Prostate gland (tissue), 2 donors: Measurements from ENCODE around the gene SPTLC1.

Experiments used
- POLR2A ChIP-seq: fragments of 450-650 bp; IDR thresholded peaks from one replicate; pipeline ENCODE4 v1.6.1; 2016; ENCODE audit warnings: antibody characterized with exemption, mild to moderate bottlenecking
- TF ChIP-seq, protein P1 (sequence below), 4 experiments: fragments of 200-600 bp in 2 of 4; fragments of 450-650 bp in 2 of 4; sonication (generic) in 2 of 4; IDR thresholded peaks; 1 replicate in 3 of 4; 2 replicates in 1 of 4; pipeline ENCODE4 v1.5.1; 2016 to 2019; ENCODE audit warnings: antibody characterized with exemption in 4 of 4, mild to moderate bottlenecking in 2 of 4, moderate library complexity in 2 of 4

DNA sequence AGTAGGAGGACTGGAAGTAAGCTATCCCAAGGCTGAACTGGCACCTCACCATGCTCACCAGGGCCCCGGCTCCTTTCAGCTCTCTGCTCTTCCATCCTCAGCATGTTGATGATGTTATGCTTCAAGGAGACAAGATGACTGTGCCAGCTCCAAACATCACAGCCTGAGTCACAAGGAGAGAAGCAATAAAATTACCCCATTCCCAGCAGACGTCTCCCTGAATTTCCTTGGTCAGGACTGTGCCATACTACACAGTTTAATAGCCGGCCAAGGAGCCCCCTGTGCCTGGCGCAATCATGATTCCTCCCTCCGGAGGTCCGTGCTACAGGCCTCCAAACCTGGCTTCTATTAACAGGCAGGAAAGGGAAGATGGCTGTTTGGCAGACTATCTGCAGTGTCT lies 114.0 kb downstream of the SPTLC1 start:
- TF ChIP-seq, protein P1, sequence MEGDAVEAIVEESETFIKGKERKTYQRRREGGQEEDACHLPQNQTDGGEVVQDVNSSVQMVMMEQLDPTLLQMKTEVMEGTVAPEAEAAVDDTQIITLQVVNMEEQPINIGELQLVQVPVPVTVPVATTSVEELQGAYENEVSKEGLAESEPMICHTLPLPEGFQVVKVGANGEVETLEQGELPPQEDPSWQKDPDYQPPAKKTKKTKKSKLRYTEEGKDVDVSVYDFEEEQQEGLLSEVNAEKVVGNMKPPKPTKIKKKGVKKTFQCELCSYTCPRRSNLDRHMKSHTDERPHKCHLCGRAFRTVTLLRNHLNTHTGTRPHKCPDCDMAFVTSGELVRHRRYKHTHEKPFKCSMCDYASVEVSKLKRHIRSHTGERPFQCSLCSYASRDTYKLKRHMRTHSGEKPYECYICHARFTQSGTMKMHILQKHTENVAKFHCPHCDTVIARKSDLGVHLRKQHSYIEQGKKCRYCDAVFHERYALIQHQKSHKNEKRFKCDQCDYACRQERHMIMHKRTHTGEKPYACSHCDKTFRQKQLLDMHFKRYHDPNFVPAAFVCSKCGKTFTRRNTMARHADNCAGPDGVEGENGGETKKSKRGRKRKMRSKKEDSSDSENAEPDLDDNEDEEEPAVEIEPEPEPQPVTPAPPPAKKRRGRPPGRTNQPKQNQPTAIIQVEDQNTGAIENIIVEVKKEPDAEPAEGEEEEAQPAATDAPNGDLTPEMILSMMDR (IDR thresholded peaks at IDR 0.05) = no peak
- no peak for TF ChIP-seq POLR2A
